ENCODE results near the gene SUPT7L. TPM values are rescaled to one million over a fixed set of nuclear protein-coding genes. Genes with fewer than 3 reads are reported as not detected.

Gene SUPT7L
- 19.0 and 29.8 TPM in 2 replicates for total RNA-seq (2014; rRNA removed; shearing (Covaris generic))

DNA sequence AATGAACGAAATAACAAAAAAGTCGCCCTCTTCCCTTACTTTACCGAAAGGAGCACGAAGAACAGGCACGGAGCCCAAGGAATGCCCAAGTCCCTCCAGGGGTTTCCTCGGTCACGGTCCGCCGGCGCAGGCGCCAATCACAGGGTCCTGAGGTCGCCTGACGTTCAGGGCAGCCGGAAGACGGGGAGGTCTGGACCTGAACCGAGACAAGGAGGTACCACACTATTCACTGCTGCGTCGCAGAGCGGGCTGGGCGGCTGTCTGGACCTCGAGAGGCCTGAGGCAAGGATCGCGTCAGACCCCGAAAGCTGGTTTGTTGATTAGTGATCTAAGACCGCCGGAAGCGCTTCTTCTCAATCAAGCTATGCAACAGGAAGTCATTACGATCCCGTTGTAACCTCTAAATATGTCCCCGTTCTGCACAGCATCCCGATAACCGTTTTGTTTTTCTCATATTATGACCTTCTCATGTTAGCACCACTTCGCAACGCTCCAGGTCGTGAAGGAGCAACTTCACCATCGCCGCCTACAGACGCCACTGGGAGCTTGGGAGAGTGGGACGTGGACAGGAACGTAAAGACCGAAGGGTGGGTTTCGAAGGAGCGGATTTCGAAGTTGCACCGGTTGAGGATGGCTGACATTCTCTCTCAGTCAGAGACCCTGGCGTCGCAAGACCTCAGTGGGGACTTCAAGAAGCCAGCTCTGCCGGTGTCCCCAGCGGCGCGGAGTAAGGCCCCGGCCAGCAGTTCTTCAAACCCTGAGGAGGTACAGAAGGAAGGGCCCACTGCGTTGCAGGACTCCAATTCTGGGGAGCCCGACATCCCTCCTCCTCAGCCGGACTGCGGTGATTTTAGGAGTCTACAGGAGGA, at the start of gene SUPT7L, which contains the start of gene SLC4A1AP:
SUPT7L (minus strand) TSS at position 330 of the 869 bp plus-strand sequence. CDS start 1,422 bp downstream, outside the sequence.
SLC4A1AP (plus strand) TSS at position 605 of the 869 bp plus-strand sequence; CDS start at position 631, 26 bp downstream.
- DNase-seq (ENCODE audit: low spot score), result peak; percentile 88
- in situ Hi-C loops (cut with HindIII; ENCODE audit: low sequenced_read_pairs), result no loop called here

DNA sequence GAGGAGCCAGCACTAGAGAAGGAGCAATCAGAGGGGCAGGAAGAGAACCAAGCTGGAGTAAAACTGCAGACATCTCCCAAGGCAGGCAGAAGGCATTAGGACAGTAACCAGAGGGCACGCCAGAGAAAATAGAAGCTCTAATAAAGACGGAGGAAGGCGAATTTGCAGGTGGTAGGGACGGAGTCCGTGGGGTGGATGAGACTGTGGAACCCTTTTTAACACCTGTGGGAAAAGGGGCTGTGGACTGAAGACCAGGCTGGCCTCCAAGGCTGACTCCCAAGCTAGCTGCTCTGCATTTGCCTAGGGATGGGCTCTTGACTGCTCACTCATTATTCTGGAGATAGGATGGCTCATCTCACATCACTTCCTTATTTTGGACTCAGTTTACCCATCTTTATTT, 49.8 kb upstream of the SUPT7L start:
- DNase-seq (ENCODE audit: low spot score), result no peak
- in situ Hi-C loops (cut with HindIII; ENCODE audit: low sequenced_read_pairs), result no loop called here

DNA sequence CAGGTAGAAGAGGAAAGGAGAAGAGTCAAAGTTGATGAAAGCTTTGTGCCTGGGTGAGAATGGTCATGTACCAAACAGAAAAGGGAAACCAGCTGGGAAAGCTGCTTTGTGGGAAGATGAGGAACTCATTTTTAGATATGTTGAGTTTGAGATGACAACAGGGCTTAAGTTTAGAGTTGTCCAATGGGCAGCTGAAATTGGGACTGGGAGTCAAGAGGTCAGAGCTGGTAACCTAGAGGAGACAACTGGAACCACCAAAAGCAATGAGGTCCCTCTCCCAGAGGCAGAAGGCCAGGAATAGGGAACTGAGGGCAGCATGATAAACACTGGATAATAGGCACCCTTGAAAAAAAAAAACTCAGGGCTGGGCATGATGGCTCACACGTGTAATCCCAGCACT, 49.1 kb upstream of the SUPT7L start:
- DNase-seq (ENCODE audit: low spot score), result no peak
- in situ Hi-C loops (cut with HindIII; ENCODE audit: low sequenced_read_pairs), result no loop called here

DNA sequence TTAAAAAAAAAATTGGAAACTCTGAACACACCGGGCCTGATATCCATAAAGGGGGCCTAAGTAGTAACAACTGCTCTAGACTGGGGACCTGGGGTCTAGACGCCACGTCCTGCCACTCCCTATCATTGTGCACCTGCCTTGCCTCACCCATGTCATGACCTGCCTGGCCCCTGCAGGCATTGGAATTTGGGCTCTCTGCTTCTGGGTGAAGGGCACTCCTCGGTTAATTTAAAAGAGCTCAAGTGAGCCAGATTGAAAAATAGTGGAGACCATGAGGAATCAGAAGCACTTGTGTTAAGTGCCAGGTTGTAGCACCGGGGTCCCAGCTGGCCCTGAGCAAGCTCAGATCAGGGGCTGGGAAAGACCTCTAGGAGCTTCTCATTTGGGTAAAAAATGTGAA, 48.4 kb upstream of the SUPT7L start:
- in situ Hi-C loops (cut with HindIII; ENCODE audit: low sequenced_read_pairs), result no loop called here
- DNase-seq (ENCODE audit: low spot score), result no peak

- in situ Hi-C loops (cut with HindIII; ENCODE audit: low sequenced_read_pairs), result no loop called here
- DNase-seq (ENCODE audit: low spot score), result no peak
Observed at GRCh38 chr2:27710640-27711430, 47.4 kb upstream of the SUPT7L start.

DNA sequence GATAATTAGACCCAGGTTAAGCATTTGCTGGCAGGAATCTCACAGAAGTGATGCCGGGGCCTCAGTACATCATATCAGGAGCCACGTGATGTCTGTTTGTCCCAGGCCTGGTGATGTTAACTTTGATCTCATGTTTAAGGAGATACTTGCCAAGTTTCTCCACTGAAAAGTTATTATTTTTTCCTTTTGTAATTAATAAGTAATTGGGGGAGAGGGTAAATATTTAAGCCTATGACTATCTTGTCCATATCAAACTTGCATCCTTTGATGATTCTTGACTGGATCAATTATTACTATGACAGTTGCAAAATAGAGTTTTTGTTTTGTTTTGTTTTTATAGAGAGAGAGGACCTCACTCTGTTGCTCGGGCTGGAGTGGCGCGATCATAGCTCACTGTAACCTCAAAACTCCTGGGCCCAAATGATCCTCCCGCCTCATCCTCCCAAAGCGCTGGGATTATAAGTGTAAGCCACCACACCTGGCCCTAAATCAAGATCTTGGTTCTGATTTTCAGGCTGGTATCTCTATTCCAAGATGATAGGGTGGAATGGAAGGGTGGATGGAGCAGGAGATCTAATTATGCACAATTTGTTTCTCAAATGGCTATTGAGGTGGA, 46.7 kb upstream of the SUPT7L start:
- in situ Hi-C loops (cut with HindIII; ENCODE audit: low sequenced_read_pairs), result no loop called here
- DNase-seq (ENCODE audit: low spot score), result no peak

GRCh38 chr2:27709326-27709725, 45.9 kb upstream of the SUPT7L start:
- in situ Hi-C loops (cut with HindIII; ENCODE audit: low sequenced_read_pairs), result no loop called here

DNA sequence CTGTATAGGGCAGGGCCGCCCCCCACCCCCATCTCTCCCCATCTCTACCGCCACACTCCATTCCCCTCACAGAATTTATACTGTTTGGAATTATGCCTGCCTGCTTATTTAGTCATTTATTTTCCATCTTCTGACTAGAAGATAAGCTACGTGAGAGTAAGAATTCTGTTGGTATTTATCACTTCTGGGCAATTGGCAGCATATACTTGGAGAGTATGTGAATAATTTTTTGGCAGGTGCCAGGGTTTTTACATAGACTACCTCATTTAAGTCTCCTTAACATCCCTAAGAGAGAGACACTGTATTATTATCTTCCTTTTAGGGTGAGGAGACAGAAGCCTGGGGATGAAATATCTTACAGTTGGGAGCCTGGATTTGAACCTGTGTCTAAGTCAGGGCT, 45.3 kb upstream of the SUPT7L start:
- in situ Hi-C loops (cut with HindIII; ENCODE audit: low sequenced_read_pairs), result no loop called here
- DNase-seq (ENCODE audit: low spot score), result no peak

More at GRCh38 chr2:27709326-27709725, 45.9 kb upstream of the SUPT7L start:
- no peak for DNase-seq (ENCODE audit: low spot score)

DNA sequence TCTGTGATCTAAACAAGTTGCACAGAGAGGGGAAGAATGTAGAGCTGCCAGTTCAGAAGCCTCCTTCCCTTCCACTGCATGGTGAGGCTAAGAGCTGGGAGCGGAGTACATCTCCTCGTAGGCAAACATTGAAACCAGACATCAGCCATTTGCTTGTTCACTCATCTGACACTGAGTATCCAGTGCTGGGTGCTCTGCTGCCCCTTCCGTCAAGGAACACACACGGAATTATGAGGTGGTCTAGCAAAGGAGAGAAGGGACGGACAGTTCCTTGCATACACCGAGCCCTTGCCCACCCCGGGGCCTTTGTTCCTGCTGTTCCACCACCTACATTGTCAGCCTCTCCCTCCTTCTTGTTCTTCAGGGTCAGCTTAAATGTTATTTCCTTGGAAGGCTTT, 44.8 kb upstream of the SUPT7L start:
- no peak for DNase-seq (ENCODE audit: low spot score)
- in situ Hi-C loops (cut with HindIII; ENCODE audit: low sequenced_read_pairs), result no loop called here

GRCh38 chr2:27707462-27708256, 44.2 kb upstream of the SUPT7L start:
- no peak for DNase-seq (ENCODE audit: low spot score)
- in situ Hi-C loops (cut with HindIII; ENCODE audit: low sequenced_read_pairs), result no loop called here

DNA sequence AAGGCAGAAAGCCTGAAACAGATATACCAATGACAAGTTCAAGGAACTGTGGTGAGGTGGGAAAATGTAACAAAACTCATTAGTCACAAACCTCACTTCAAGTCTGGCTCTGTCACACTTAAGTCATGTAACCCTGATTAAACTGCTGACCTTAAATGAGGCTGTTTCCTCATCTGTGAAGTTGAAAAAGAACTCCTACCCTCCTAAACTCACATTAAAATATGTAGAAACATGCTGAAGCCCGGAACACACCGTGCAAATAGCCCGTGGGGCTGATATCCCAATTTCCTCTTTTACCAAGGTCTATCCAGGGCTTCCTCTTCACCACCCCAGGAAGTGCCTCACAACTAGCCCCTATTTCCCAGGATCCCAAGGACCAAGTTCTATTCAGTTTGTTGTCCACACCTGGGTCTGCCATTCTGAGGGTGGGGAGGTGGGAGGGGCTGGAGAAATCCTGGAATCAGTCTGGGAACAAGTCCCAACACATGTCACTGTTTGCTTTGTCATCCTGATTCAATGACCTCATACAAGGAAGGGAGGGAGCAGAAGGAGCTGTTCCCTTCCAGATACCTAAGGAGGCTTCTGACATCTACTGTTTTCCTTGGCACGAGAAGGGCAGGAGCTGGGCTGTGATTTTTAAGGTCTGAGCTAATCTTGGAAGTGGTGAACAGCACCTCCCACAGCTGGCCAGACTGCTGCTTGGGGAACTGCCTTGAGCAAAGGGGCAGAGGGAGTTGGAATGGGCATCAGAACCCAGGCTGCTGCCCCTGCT, 42.6 kb upstream of the SUPT7L start:
- no peak for DNase-seq (ENCODE audit: low spot score)
- in situ Hi-C loops (cut with HindIII; ENCODE audit: low sequenced_read_pairs), result no loop called here

DNA sequence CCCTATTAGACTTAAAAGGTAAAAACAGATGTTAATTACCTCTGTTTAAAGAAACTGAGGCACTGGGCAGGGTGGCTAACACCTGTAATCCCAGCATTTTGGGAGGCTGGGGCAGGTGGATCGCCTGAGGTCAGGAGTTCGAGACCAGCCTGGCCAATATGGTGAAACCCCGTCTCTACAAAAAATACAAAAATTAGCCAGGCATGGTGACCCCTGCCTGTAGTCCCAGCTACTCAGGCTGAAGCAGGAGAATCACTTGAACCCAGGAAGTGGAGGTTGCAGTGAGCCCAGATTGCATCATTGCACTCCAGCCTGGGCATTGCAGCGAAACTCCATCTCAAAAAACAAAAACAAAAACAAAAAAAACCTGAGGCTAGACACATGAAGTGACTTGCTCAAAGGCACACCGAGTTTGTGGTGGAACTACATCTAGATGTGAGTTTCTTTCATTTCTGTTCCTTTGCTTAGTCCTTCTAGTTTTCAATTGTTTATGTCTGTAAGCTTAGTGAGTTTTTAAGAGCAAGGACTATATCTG, 41.0 kb upstream of the SUPT7L start:
- no peak for DNase-seq (ENCODE audit: low spot score)
- in situ Hi-C loops (cut with HindIII; ENCODE audit: low sequenced_read_pairs), result no loop called here

- peak; percentile 86 for DNase-seq (ENCODE audit: low spot score)
- in situ Hi-C loops (cut with HindIII; ENCODE audit: low sequenced_read_pairs), result no loop called here
Observed at GRCh38 chr2:27703638-27704341, 40.4 kb upstream of the SUPT7L start.

DNA sequence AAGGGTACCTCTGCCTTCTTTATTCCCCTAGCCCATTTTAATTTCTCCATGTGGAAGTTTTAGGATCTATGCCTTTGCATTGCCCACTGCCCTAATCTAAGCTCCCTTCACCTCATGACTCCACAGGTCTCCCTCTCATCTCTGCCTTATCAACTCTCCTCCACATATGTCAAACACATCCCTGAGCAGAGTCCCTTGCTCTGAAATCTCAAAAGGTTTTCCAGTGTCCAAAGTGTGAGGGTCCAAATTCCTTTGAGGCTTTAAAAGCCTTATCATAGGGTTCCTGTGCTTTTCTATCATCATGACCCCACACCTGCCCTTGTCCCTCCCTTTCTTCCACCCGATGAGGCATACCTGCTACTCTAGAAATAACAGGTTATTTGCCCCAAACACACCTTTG, 38.9 kb upstream of the SUPT7L start:
- DNase-seq (ENCODE audit: low spot score), result no peak
- in situ Hi-C loops (cut with HindIII; ENCODE audit: low sequenced_read_pairs), result no loop called here

DNA sequence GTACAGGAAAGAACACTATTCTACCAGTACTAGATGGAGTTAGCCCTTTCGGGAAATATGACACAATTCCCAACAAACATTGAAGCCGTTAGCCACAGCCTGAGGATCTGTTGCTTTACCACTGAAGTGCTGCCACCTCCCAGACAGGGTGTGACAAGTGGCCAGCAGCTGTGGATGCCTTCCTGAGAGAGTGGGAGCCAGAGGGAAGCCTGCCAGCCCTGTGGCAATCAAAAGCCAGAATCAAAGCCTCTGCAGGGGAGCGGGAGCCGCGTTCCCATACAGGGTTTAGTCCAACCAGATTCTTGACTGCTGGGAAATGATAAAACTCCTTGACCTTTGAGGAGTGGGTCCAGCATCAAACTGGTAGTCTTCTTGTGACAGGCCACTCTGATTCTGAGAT, 38.3 kb upstream of the SUPT7L start:
- DNase-seq (ENCODE audit: low spot score), result no peak

GRCh38 chr2:27697660-27698059, 34.2 kb upstream of the SUPT7L start:
- no peak for DNase-seq (ENCODE audit: low spot score)
- in situ Hi-C loops (cut with HindIII; ENCODE audit: low sequenced_read_pairs), result no loop called here

More for the DNA sequence above, 38.3 kb upstream of the SUPT7L start:
- in situ Hi-C loops (cut with HindIII; ENCODE audit: low sequenced_read_pairs), result no loop called here

DNA sequence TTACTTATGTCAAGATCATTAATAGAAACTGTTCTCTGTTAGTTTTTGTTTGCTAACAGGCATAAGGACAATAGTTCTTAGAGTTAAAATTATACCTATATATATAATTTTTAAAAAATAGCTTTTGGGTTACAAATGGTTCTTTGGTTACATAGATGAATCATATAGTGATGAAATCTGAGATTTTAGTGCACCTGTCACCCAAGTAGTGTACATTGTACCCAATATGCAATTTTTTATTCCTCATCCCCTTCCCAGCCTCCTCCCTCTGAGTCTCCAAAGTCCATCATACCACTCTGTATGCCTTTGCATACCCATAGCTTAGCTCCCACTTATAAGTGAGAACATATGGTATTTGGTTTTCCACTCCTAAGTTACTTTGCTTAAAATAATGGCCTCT, 26.6 kb upstream of the SUPT7L start:
- in situ Hi-C loops (cut with HindIII; ENCODE audit: low sequenced_read_pairs), result no loop called here
- no peak for DNase-seq (ENCODE audit: low spot score)
